ENCODE measurements around the gene PRKCH.
"Not testable (repeated sequence)": the region's sequence is repeated elsewhere in the genome, so short reads cannot be mapped to it uniquely, and the experiment has no call there.

- TF ChIP-seq CTCF (IDR thresholded peaks at IDR 0.05); POLR2AphosphoS5 (IDR thresholded peaks at IDR 0.05; ENCODE audit: insufficient read depth in 1 of 2, low read depth in 1 of 2); POLR2A (IDR thresholded peaks at IDR 0.05): not testable (repeated sequence)
Measured at GRCh38 chr14:61415934-61416333, 94.6 kb downstream of the PRKCH start.
